Endodermal cell (in vitro differentiated cells): Measurements from ENCODE around the gene CHL1. TPM values are rescaled to one million over a fixed set of nuclear protein-coding genes. Genes with fewer than 3 reads are reported as not detected.

ENCODE experiments used
- DNase-seq: peaks from one replicate; pipeline ENCODE4 v3.0.0-alpha.2; 2017
- H3K27ac ChIP-seq: 2 replicates; pipeline ENCODE4 v1.5.1; 2013; ENCODE audit warnings: mild to moderate bottlenecking, low read depth, low read length, moderate library complexity
- H3K27me3 ChIP-seq: 2 replicates; pipeline ENCODE4 v1.6.1; 2013; ENCODE audit warnings: mild to moderate bottlenecking, low read length, moderate library complexity; ENCODE audit not compliant: insufficient read depth, control insufficient read depth, poor library complexity, severe bottlenecking
- H3K36me3 ChIP-seq: 2 replicates; pipeline ENCODE4 v1.7.0; 2013; ENCODE audit warnings: mild to moderate bottlenecking, low read length, moderate library complexity; ENCODE audit not compliant: control insufficient read depth, insufficient read depth
- H3K4me1 ChIP-seq: one replicate; pipeline ENCODE4 v1.7.0; 2013; ENCODE audit warnings: low read length; ENCODE audit not compliant: control insufficient read depth, insufficient read depth
- H3K4me3 ChIP-seq: 2 replicates; pipeline ENCODE4 v1.5.1; 2013; ENCODE audit warnings: mild to moderate bottlenecking, low read length, moderate library complexity
- H3K9ac ChIP-seq: 2 replicates; pipeline ENCODE4 v1.6.1; 2013; ENCODE audit warnings: mild to moderate bottlenecking, low read length, moderate library complexity; ENCODE audit not compliant: poor library complexity, severe bottlenecking; ENCODE audit errors: extremely low read depth
- H3K9me3 ChIP-seq: 2 replicates; pipeline ENCODE4 v1.6.1; 2013; ENCODE audit warnings: mild to moderate bottlenecking, low read length, moderate library complexity; ENCODE audit not compliant: control insufficient read depth
- H3K27ac Mint-ChIP-seq: 2 replicates; pipeline ENCODE4 v1.8.0; 2020; ENCODE audit warnings: mixed read lengths
- H3K27me3 Mint-ChIP-seq: 2 replicates; pipeline ENCODE4 v1.8.0; 2021; ENCODE audit warnings: mild to moderate bottlenecking, mixed read lengths; ENCODE audit not compliant: insufficient read depth
- H3K36me3 Mint-ChIP-seq: 2 replicates; pipeline ENCODE4 v1.8.0; 2020; ENCODE audit warnings: low read depth, mixed read lengths
- H3K4me1 Mint-ChIP-seq: 2 replicates; pipeline ENCODE4 v1.8.0; 2020; ENCODE audit warnings: mixed read lengths
- H3K4me3 Mint-ChIP-seq: 2 replicates; pipeline ENCODE4 v1.8.0; 2020; ENCODE audit warnings: mild to moderate bottlenecking, moderate library complexity, mixed read lengths
- H3K9me3 Mint-ChIP-seq: 2 replicates; pipeline ENCODE4 v1.8.0; 2020; ENCODE audit warnings: mild to moderate bottlenecking, mixed read lengths
- WGBS, 2 experiments: methylation state at CpG; one replicate each; pipeline versions ENCODE4 v1.1.5 to v1.1.7; 2013; ENCODE audit warnings: missing lambda C conversion rate in 2 of 2, mixed read lengths in 1 of 2; ENCODE audit not compliant: insufficient coverage in 1 of 2, insufficient read length in 1 of 2; 5-methylcytosine and 5-hydroxymethylcytosine counted together
- total RNA-seq, 2 donors: library from RNA; stranded (reverse); fragmentation: NEBNext Ultra II Directional in 1 of 2; extraction: Animal tissue kit (Norgen Biotek cat#: 25700) in 1 of 2; gene quantifications; 2 replicates in 1 of 2; 3 replicates in 1 of 2; pipeline ENCODE4 v1.2.1, GENCODE V29; 2021
- TF ChIP-seq, protein P1 (sequence below): fragments of 200-600 bp; sonication (generic); conservative IDR thresholded peaks from 2 replicates; pipeline ENCODE4 v1.5.0; 2021; ENCODE audit warnings: antibody characterized with exemption, mild to moderate bottlenecking

Gene CHL1
- total RNA-seq, 2 donors from 2014 or later = 2.2 to 2.8 TPM

DNA sequence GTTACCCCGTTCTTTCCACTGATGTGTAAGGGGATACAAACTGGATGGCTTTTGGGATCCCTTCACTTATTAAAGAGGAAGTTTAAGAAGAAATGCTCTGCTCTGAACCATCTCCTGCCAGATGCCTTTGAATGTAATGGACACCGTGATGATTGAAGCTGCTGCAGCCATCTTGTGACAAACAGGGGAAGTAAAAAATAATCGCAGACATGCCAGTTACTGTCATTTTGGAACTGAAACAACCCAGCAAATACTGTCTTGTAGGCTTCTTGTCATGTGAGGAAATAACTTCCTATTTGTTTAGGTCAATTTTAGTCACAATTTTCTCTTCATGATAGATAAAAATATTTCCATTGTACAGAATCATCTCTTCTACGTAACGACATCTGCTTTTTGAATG, 224.0 kb downstream of the CHL1 start:
- no peak for DNase-seq
- H3K9me3 ChIP-seq = peaks cover 67% of the 10 kb centered on the region
- no peak overlapping the region for H3K9ac ChIP-seq
- H3K27me3 ChIP-seq = no peaks in the 10 kb centered on the region
- H3K36me3 Mint-ChIP-seq = no peaks in the 10 kb centered on the region
- peaks cover 46% of the 10 kb centered on the region for H3K27me3 Mint-ChIP-seq
- H3K27ac ChIP-seq = no peak overlapping the region
- TF ChIP-seq, protein P1, sequence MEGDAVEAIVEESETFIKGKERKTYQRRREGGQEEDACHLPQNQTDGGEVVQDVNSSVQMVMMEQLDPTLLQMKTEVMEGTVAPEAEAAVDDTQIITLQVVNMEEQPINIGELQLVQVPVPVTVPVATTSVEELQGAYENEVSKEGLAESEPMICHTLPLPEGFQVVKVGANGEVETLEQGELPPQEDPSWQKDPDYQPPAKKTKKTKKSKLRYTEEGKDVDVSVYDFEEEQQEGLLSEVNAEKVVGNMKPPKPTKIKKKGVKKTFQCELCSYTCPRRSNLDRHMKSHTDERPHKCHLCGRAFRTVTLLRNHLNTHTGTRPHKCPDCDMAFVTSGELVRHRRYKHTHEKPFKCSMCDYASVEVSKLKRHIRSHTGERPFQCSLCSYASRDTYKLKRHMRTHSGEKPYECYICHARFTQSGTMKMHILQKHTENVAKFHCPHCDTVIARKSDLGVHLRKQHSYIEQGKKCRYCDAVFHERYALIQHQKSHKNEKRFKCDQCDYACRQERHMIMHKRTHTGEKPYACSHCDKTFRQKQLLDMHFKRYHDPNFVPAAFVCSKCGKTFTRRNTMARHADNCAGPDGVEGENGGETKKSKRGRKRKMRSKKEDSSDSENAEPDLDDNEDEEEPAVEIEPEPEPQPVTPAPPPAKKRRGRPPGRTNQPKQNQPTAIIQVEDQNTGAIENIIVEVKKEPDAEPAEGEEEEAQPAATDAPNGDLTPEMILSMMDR = no peak
- no peak overlapping the region for H3K4me3 ChIP-seq
- H3K4me1 Mint-ChIP-seq = no peaks in the 10 kb centered on the region
- H3K9me3 Mint-ChIP-seq = no peaks in the 10 kb centered on the region
- H3K4me3 Mint-ChIP-seq = no peak overlapping the region
- H3K4me1 ChIP-seq = no peaks in the 10 kb centered on the region
- H3K36me3 ChIP-seq = no peaks in the 10 kb centered on the region
- no peak overlapping the region for H3K27ac Mint-ChIP-seq
- WGBS, 2 experiments = 86 to 95% methylated on average over 2 to 5 of the region's 5 CpGs

DNA sequence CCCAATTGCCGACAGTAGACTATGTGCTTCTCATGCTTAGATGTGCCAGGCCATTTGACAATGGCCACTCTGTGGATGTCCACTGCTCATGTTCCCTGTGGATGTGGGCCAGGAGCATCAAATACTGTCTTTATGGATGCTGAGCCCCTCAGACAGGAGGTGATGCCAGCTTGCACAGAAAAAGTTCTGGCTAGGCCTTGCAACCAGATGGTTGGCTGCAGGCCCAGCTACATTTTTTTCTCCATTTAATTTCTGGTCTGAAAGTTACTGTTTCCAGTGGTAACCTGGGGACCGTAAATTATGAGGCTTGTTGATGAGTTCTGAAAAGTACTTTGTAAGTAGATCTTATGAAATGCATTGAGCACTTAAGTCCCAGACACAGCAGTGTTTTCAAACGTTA, 228.5 kb downstream of the CHL1 start:
- H3K9me3 Mint-ChIP-seq = no peaks in the 10 kb centered on the region
- no peak overlapping the region for H3K27ac Mint-ChIP-seq
- H3K27ac ChIP-seq = no peak overlapping the region
- H3K27me3 Mint-ChIP-seq = peaks cover 15% of the 10 kb centered on the region
- no peaks in the 10 kb centered on the region for H3K4me1 ChIP-seq
- H3K36me3 ChIP-seq = no peaks in the 10 kb centered on the region
- H3K27me3 ChIP-seq = no peaks in the 10 kb centered on the region
- no peak overlapping the region for H3K9ac ChIP-seq
- H3K9me3 ChIP-seq = peaks cover 81% of the 10 kb centered on the region
- H3K36me3 Mint-ChIP-seq = no peaks in the 10 kb centered on the region
- DNase-seq = no peak
- WGBS, 2 experiments = 84 to 100% methylated on average over 1 to 2 of the region's 3 CpGs
- TF ChIP-seq, protein P1 = no peak
- H3K4me3 Mint-ChIP-seq = no peak overlapping the region
- H3K4me3 ChIP-seq = no peak overlapping the region
- no peaks in the 10 kb centered on the region for H3K4me1 Mint-ChIP-seq

DNA sequence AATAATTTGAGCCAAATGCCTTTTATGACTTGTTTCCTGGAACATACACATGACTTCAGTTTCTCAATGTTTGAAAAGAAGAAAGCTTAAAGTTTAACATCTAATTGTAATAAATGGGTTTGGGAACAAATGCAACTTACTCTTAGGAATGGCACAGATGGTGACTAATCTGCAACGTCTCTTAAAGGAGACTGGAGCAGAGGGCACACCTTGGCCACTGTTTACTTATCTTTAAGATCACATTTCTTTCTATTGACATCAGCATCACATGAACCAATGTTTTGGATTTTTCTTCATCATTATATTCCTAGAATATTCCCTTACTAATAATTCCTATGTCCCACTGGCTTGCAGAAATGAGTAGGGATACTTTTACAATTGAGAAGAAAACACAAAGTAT, 229.5 kb downstream of the CHL1 start:
- no peak overlapping the region for H3K27ac ChIP-seq
- no peak overlapping the region for H3K27ac Mint-ChIP-seq
- TF ChIP-seq, protein P1 = no peak
- no peaks in the 10 kb centered on the region for H3K36me3 ChIP-seq
- H3K27me3 ChIP-seq = no peaks in the 10 kb centered on the region
- H3K4me1 Mint-ChIP-seq = no peaks in the 10 kb centered on the region
- H3K4me3 Mint-ChIP-seq = no peak overlapping the region
- WGBS, 2 experiments = 41 to 100% methylated on average over 1 of the region's 1 CpG
- DNase-seq = no peak
- peaks cover 78% of the 10 kb centered on the region for H3K9me3 ChIP-seq
- H3K9me3 Mint-ChIP-seq = no peaks in the 10 kb centered on the region
- peaks cover 6% of the 10 kb centered on the region for H3K27me3 Mint-ChIP-seq
- H3K36me3 Mint-ChIP-seq = no peaks in the 10 kb centered on the region
- no peak overlapping the region for H3K9ac ChIP-seq
- no peak overlapping the region for H3K4me3 ChIP-seq
- no peaks in the 10 kb centered on the region for H3K4me1 ChIP-seq
